Karpas-422 (cell line): ENCODE results near the gene ABCA2. TPM values are rescaled to one million over a fixed set of nuclear protein-coding genes. Genes with fewer than 3 reads are reported as not detected.

Source experiments
- DNase-seq: peaks from one replicate; pipeline ENCODE4 v3.0.0-alpha.2; 2015
- H2AFZ ChIP-seq: fragments of 200-600 bp; sonication (generic); 2 replicates; pipeline ENCODE4 v1.6.1; 2014; ENCODE audit warnings: antibody characterized with exemption, low read length, mixed read lengths
- H3K27ac ChIP-seq: fragments of 200-600 bp; sonication (generic); 2 replicates; pipeline ENCODE4 v1.5.1; 2014; ENCODE audit warnings: mild to moderate bottlenecking, low read length, moderate library complexity
- H3K27me3 ChIP-seq: fragments of 200-600 bp; sonication (generic); 2 replicates; pipeline ENCODE4 v1.6.1; 2014; ENCODE audit warnings: low read length, mixed read lengths
- H3K36me3 ChIP-seq: fragments of 200-600 bp; sonication (generic); 2 replicates; pipeline ENCODE4 v1.6.1; 2014; ENCODE audit warnings: low read length, mixed read lengths; ENCODE audit not compliant: insufficient read depth
- H3K4me1 ChIP-seq: fragments of 200-600 bp; sonication (generic); 2 replicates; pipeline ENCODE4 v1.6.1; 2014; ENCODE audit warnings: mild to moderate bottlenecking, low read length, mixed read lengths
- H3K4me2 ChIP-seq: fragments of 200-600 bp; sonication (generic); 2 replicates; pipeline ENCODE4 v1.6.1; 2014; ENCODE audit warnings: low read length, low read depth, mild to moderate bottlenecking; ENCODE audit not compliant: poor library complexity, severe bottlenecking
- H3K4me3 ChIP-seq: fragments of 200-600 bp; sonication (generic); 2 replicates; pipeline ENCODE4 v1.5.1; 2014; ENCODE audit warnings: mild to moderate bottlenecking, antibody characterized with exemption, low read length, mixed read lengths
- H3K79me2 ChIP-seq: fragments of 200-600 bp; sonication (generic); 2 replicates; pipeline ENCODE4 v1.6.1; 2014; ENCODE audit warnings: mild to moderate bottlenecking, low read length, mixed read lengths
- H3K9ac ChIP-seq: fragments of 200-600 bp; sonication (generic); 2 replicates; pipeline ENCODE4 v1.6.0; 2014; ENCODE audit warnings: low read length
- H3K9me2 ChIP-seq: fragments of 200-600 bp; sonication (generic), shearing (Covaris generic); replicated peaks from 2 replicates; pipeline ENCODE4 v1.6.0; 2014; ENCODE audit warnings: mild to moderate bottlenecking, low read length, moderate library complexity; ENCODE audit not compliant: insufficient read depth
- H3K9me3 ChIP-seq: fragments of 300-700, 200-600 bp; sonication (generic); 2 replicates; pipeline ENCODE4 v1.6.1; 2014; ENCODE audit warnings: low read length, mixed read lengths
- H4K20me1 ChIP-seq: fragments of 200-600 bp; sonication (generic); 2 replicates; pipeline ENCODE4 v1.6.1; 2014; ENCODE audit warnings: mild to moderate bottlenecking, antibody characterized with exemption, low read length, low read depth; ENCODE audit not compliant: insufficient read depth
- total RNA-seq: library from RNA; depleted of rRNA; stranded (reverse); fragments of >200 nt; shearing (Covaris generic); gene quantifications from 2 replicates; pipeline ENCODE4 v1.2.3, GENCODE V29; 2014; ENCODE audit warnings: low replicate concordance

The ABCA2 gene
- total RNA-seq, 1 experiment from 2014 or later: 2.4 TPM

DNA sequence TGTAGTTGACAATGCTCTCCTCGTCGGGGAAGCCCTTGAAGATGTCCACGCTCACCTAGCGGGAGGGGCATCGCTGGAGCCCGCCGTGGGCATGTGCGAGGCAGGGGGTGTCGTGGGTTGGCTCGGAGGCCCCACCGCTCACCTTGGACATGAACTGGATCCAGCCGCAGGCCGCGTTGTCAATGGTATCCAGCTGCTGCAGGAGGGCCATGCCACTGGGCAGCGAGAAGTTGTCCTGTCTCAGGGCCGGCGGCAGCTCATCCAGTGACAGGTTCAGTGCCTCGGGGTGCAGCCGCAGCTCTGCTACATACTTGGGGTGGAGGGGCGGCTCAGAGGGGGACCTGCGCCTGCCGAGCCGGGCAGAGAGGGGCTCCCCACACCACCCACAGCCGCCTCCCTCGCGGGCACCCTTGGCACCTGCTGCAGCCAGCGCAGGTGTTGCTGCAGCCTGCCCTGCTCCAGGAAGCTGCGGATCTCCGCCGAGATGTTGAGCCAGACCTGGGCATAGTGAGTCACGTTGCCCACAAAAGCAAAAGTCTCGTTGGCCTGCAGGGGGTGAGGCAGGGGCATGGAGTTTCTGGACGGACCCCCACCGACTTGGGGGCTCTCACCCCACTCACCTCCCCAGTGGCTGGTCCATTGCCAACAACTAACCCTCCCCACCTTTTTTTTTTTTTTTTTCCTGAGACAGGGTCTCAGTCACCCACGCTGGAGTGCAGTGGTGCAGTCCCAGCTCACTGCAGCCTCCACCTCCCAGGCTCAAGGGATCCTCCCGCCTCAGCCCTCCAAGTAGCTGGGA is 9.1 kb downstream of the ABCA2 start:
- H2AFZ ChIP-seq: no peak overlapping the region
- H3K9ac ChIP-seq: no peak overlapping the region
- H3K36me3 ChIP-seq: no peaks in the 10 kb centered on the region
- no peak overlapping the region for H3K4me2 ChIP-seq
- H3K4me1 ChIP-seq: no peaks in the 10 kb centered on the region
- no peaks in the 10 kb centered on the region for H3K79me2 ChIP-seq
- DNase-seq: no peak
- H3K9me2 ChIP-seq: no peaks in the 10 kb centered on the region
- H3K9me3 ChIP-seq: no peaks in the 10 kb centered on the region
- H3K27me3 ChIP-seq: no peaks in the 10 kb centered on the region
- H3K27ac ChIP-seq: no peak overlapping the region
- H3K4me3 ChIP-seq: no peak overlapping the region
- no peaks in the 10 kb centered on the region for H4K20me1 ChIP-seq

DNA sequence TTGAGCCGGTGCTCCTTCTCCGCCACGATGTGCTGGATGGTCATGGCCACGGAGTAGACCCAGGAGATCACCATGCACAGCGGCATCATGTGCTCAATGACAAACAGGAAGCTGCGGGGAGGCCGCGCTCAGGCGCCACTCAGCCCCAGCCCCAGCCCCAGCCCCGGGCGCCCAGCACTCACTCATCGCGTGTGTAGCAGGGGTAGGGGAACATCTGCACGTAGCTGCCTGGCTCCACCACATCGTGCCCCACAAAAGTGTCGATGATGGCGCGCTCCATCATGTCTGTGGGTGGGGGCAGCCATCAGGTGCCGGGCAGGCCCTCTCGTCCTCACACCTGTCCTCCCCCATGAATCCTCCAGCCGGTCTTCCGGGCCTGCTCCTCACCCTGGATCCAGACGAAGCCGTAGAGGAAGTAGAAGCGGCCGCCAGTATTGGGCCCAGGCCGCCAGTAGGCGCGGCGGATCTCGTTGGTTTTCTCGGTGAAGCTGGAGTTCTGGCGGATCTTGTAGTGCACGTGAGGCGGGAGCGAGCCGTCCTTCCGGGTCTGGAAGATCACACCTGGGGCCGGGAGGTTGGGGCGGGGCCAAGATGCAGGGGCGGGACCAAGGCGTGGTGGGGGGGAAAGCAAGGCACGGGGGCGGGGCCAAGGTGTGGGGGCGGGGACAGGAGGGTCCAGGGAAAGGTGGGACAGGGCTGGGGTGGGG is 10.1 kb downstream of the ABCA2 start:
- no peak overlapping the region for H2AFZ ChIP-seq
- no peaks in the 10 kb centered on the region for H3K79me2 ChIP-seq
- no peak overlapping the region for H3K9ac ChIP-seq
- no peaks in the 10 kb centered on the region for H3K9me3 ChIP-seq
- no peaks in the 10 kb centered on the region for H3K36me3 ChIP-seq
- no peaks in the 10 kb centered on the region for H3K9me2 ChIP-seq
- H3K4me3 ChIP-seq: no peak overlapping the region
- H3K4me2 ChIP-seq: no peak overlapping the region
- H3K4me1 ChIP-seq: no peaks in the 10 kb centered on the region
- no peak for DNase-seq
- H3K27ac ChIP-seq: no peak overlapping the region
- no peaks in the 10 kb centered on the region for H3K27me3 ChIP-seq
- no peaks in the 10 kb centered on the region for H4K20me1 ChIP-seq

DNA sequence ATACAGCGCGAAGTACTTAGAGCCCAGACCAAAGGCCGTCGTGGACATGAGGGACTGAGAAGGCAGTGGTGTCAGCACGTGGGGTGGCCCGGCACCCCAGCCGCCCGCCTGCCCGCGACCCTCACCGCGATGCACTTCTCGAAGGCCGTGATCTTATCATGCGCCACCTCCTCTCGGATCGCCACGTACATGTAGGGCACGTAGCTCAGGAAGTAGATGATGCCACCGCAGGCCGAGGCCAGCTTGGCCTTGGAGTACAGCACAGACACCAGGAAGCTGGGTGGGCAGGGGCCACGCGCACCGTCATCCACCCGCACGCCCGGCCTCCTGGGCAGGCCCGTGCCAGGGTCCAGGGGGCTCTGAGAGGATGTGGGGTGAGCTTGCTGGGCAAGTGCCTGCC is 11.0 kb downstream of the ABCA2 start:
- no peak overlapping the region for H3K9ac ChIP-seq
- H3K27me3 ChIP-seq: no peaks in the 10 kb centered on the region
- no peaks in the 10 kb centered on the region for H3K79me2 ChIP-seq
- H2AFZ ChIP-seq: no peak overlapping the region
- H3K4me3 ChIP-seq: no peak overlapping the region
- no peak overlapping the region for H3K4me2 ChIP-seq
- no peak for DNase-seq
- no peaks in the 10 kb centered on the region for H3K9me2 ChIP-seq
- H4K20me1 ChIP-seq: no peaks in the 10 kb centered on the region
- no peaks in the 10 kb centered on the region for H3K36me3 ChIP-seq
- no peaks in the 10 kb centered on the region for H3K9me3 ChIP-seq
- H3K4me1 ChIP-seq: no peaks in the 10 kb centered on the region
- no peak overlapping the region for H3K27ac ChIP-seq

DNA sequence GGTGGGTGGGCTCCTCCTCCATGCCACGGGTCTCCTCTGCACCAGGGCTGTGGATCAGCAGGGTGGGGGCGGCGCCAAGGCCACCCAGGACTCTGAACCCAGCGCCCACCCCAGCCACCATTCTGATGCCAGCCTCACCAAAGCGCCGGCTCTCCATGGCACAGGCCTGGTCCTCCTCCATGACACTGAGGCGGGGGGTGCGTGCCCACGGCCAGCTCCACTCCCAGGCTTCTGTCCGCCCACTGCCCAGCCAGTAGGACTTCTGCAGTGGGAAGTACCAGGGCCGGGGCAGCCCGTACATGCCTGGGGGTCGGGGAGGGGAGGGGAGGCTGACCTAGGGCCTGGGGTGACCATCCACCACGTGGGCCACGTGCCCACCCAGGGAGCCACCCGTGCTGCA is 11.6 kb downstream of the ABCA2 start:
- Histone ChIP-seq H3K4me2 (no peak overlapping the region), H2AFZ (no peak overlapping the region), H3K9me3 (no peaks in the 10 kb centered on the region), H3K36me3 (no peaks in the 10 kb centered on the region), H3K4me3 (no peak overlapping the region), H3K9me2 (no peaks in the 10 kb centered on the region), H3K9ac (no peak overlapping the region), H3K79me2 (no peaks in the 10 kb centered on the region), H3K27me3 (no peaks in the 10 kb centered on the region), H3K27ac (no peak overlapping the region), H3K4me1 (no peaks in the 10 kb centered on the region), H4K20me1 (no peaks in the 10 kb centered on the region)
- no peak for DNase-seq

DNA sequence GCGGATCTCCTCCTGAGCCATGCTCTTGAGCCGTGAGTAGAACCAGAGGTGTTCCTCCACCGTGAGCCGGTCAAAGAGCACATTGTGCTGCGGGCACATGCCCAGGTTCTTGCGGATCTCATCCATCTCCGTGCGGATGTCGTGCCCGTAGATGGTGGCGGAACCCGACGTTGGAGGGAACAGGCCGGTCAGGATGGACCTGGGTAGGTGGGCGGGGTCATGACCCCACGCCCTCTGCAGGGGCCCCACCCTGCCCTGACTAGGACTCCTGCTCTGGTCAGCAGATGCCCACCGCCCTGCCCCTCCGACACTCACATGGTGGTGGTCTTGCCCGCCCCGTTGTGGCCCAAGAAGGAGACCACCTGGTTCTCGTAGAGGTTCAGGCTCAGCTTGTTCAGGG is 12.1 kb downstream of the ABCA2 start:
- Histone ChIP-seq H2AFZ (no peak overlapping the region), H3K4me1 (no peaks in the 10 kb centered on the region), H3K36me3 (no peaks in the 10 kb centered on the region), H3K79me2 (no peaks in the 10 kb centered on the region), H4K20me1 (no peaks in the 10 kb centered on the region), H3K9me3 (no peaks in the 10 kb centered on the region), H3K4me3 (no peak overlapping the region), H3K9ac (no peak overlapping the region), H3K27ac (no peak overlapping the region), H3K27me3 (no peaks in the 10 kb centered on the region), H3K9me2 (no peaks in the 10 kb centered on the region), H3K4me2 (no peak overlapping the region)
- DNase-seq: no peak

DNA sequence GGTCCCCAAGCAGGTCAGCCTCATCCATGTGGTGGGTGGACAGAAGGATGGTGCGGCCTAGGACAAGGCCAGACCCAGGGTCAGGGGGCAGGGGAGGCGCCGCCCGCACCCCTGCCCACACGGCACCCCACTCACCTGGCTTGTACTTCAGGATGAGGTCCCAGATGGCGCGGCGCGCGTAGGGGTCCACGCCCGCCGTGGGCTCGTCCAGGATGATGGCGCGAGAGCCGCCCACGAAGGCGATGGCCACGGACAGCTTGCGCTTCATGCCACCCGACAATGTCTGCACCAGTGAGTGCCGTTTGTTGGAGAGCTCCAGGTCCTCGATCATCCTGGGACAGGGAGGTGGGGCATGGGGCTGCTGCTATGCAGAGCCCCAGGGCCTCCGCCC is 12.5 kb downstream of the ABCA2 start:
- DNase-seq: no peak
- no peak overlapping the region for H3K9ac ChIP-seq
- H3K27ac ChIP-seq: no peak overlapping the region
- no peak overlapping the region for H2AFZ ChIP-seq
- no peaks in the 10 kb centered on the region for H4K20me1 ChIP-seq
- no peak overlapping the region for H3K4me2 ChIP-seq
- no peaks in the 10 kb centered on the region for H3K79me2 ChIP-seq
- H3K4me1 ChIP-seq: no peaks in the 10 kb centered on the region
- no peaks in the 10 kb centered on the region for H3K9me3 ChIP-seq
- H3K4me3 ChIP-seq: no peak overlapping the region
- no peaks in the 10 kb centered on the region for H3K9me2 ChIP-seq
- no peaks in the 10 kb centered on the region for H3K36me3 ChIP-seq
- no peaks in the 10 kb centered on the region for H3K27me3 ChIP-seq

DNA sequence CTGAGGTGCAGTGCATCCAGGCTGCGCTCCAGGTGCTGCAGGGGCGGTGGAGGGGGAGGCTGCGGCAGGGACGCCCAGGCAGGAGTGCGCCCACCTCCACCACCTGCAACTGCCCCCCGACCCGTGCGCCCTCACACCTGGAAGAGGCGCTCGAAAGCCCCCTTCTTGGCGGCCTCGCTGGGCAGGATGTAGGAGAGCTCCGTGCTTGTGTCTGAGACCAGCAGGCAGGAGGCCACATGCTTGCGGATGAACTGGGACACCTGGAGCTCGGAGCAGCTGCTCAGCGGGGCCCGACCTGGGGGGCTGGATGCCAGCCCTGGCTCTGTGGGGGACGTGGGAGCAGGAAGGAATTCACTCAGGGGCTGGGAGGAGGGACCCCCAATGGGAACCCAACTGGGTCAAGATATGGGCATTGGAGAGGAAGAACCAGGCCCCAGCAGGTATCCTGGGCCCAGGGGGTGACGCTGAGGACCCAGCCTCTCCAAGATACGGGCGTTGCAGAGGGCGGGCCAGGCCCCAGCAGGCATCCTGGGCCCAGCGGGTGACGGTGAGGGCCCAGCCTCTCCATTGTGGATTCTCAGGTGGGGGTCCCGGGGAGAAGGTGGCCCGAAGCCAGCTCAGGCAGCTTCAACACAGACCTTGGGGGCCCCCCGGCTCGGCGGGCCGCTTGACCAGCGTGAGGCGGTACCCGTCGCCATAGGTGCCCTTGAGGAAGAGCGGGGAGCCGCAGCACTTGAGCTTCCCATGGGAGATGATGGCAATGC is 13.1 kb downstream of the ABCA2 start:
- no peaks in the 10 kb centered on the region for H3K4me1 ChIP-seq
- H2AFZ ChIP-seq: no peak overlapping the region
- no peaks in the 10 kb centered on the region for H3K36me3 ChIP-seq
- no peaks in the 10 kb centered on the region for H3K9me3 ChIP-seq
- H4K20me1 ChIP-seq: no peaks in the 10 kb centered on the region
- H3K9ac ChIP-seq: no peak overlapping the region
- H3K4me3 ChIP-seq: no peak overlapping the region
- no peaks in the 10 kb centered on the region for H3K27me3 ChIP-seq
- H3K4me2 ChIP-seq: no peak overlapping the region
- no peak overlapping the region for H3K27ac ChIP-seq
- no peaks in the 10 kb centered on the region for H3K9me2 ChIP-seq
- no peak for DNase-seq
- no peaks in the 10 kb centered on the region for H3K79me2 ChIP-seq

DNA sequence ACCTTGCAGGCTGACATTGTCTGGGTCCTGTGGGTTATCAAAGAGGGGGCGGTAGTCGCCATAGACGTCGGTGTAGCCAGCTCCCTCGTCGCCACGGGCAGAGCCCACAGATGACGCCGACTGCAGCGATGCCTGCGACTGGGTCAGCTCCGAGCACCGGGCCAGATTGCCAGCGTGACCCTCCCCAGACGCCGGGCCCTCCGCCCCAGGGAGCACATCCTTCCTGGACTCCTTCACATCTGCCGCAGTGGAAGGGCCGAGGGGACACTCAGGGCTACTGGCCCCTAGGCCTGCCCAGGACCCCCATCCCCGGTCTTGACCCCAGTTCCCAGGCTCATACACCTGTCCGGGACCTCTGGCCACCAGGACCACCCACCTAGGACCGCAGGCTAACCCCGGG is 13.9 kb downstream of the ABCA2 start:
- H3K4me2 ChIP-seq: no peak overlapping the region
- no peak overlapping the region for H3K4me3 ChIP-seq
- no peak overlapping the region for H3K9ac ChIP-seq
- no peak overlapping the region for H3K27ac ChIP-seq
- no peak for DNase-seq
- no peak overlapping the region for H2AFZ ChIP-seq
- H3K36me3 ChIP-seq: no peaks in the 10 kb centered on the region
- no peaks in the 10 kb centered on the region for H3K9me3 ChIP-seq
- no peaks in the 10 kb centered on the region for H3K9me2 ChIP-seq
- no peaks in the 10 kb centered on the region for H3K4me1 ChIP-seq
- H3K79me2 ChIP-seq: no peaks in the 10 kb centered on the region
- H4K20me1 ChIP-seq: no peaks in the 10 kb centered on the region
- H3K27me3 ChIP-seq: no peaks in the 10 kb centered on the region
